Activated naive CD8-positive, alpha-beta T cell treated with anti-CD3 and anti-CD28 coated beads, Interleukin-2, amount 10 ng/mL, durations not matched to agents 7 days and 5 days (primary cell): ENCODE measurements around the gene DSP. TPM values are rescaled to one million over a fixed set of nuclear protein-coding genes. Genes with fewer than 3 reads are reported as not detected.

Source experiments
- ATAC-seq: fragments of 150-1000 bp; cut with Tn5 transposase; one replicate; pipeline ENCODE4 v1.10.0; 2021; ENCODE audit warnings: low read depth, moderate library complexity
- POLR2A ChIA-PET: fragments of 350-600 bp; sonication (Branson Sonifier 250); formaldehyde crosslinking; loops from one replicate; lab custom pipeline; 2021; ENCODE audit warnings: antibody characterized with exemption; lab: Charles Lee
- DNase-seq: peaks from one replicate; pipeline ENCODE4 v3.0.0; 2021
- H3K27ac Mint-ChIP-seq: one replicate; pipeline ENCODE4 v1.8.0; 2022; ENCODE audit warnings: mild to moderate bottlenecking, mixed read lengths
- H3K27me3 Mint-ChIP-seq: one replicate; pipeline ENCODE4 v1.8.0; 2022; ENCODE audit warnings: mild to moderate bottlenecking, moderate library complexity, mixed read lengths
- H3K36me3 Mint-ChIP-seq: one replicate; pipeline ENCODE4 v1.8.0; 2021; ENCODE audit warnings: mild to moderate bottlenecking, mixed read lengths
- H3K4me1 Mint-ChIP-seq: one replicate; pipeline ENCODE4 v1.8.0; 2021; ENCODE audit warnings: mixed read lengths
- H3K4me3 Mint-ChIP-seq: one replicate; pipeline ENCODE4 v1.8.0; 2022; ENCODE audit warnings: mild to moderate bottlenecking, moderate library complexity, mixed read lengths
- H3K9me3 Mint-ChIP-seq: one replicate; pipeline ENCODE4 v1.8.0; 2021; ENCODE audit warnings: mixed read lengths
- total RNA-seq, 2 experiments: library from RNA; stranded (reverse); gene quantifications; one replicate each; pipeline ENCODE4 v1.2.3, GENCODE V29; 2021

Gene DSP, protein sequence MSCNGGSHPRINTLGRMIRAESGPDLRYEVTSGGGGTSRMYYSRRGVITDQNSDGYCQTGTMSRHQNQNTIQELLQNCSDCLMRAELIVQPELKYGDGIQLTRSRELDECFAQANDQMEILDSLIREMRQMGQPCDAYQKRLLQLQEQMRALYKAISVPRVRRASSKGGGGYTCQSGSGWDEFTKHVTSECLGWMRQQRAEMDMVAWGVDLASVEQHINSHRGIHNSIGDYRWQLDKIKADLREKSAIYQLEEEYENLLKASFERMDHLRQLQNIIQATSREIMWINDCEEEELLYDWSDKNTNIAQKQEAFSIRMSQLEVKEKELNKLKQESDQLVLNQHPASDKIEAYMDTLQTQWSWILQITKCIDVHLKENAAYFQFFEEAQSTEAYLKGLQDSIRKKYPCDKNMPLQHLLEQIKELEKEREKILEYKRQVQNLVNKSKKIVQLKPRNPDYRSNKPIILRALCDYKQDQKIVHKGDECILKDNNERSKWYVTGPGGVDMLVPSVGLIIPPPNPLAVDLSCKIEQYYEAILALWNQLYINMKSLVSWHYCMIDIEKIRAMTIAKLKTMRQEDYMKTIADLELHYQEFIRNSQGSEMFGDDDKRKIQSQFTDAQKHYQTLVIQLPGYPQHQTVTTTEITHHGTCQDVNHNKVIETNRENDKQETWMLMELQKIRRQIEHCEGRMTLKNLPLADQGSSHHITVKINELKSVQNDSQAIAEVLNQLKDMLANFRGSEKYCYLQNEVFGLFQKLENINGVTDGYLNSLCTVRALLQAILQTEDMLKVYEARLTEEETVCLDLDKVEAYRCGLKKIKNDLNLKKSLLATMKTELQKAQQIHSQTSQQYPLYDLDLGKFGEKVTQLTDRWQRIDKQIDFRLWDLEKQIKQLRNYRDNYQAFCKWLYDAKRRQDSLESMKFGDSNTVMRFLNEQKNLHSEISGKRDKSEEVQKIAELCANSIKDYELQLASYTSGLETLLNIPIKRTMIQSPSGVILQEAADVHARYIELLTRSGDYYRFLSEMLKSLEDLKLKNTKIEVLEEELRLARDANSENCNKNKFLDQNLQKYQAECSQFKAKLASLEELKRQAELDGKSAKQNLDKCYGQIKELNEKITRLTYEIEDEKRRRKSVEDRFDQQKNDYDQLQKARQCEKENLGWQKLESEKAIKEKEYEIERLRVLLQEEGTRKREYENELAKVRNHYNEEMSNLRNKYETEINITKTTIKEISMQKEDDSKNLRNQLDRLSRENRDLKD (N-terminal part only)
- under 1 TPM; 0.11 to 0.17 TPM for total RNA-seq

GRCh38 chr6:7541175-7542064, at the start of gene DSP:
Gene DSP (plus strand): TSS chr6:7541671. CDS start chr6:7541916, 245 bp downstream.
- POLR2A ChIA-PET = no interaction called here
- Mint-ChIP-seq H3K9me3 (no peaks in the 10 kb centered on the region), H3K4me1 (peaks cover 7% of the 10 kb centered on the region), H3K4me3 (peak within 1 kb of the TSS; percentile 85), H3K27ac (no peak within 1 kb of the TSS), H3K36me3 (no peaks in the 10 kb centered on the region), H3K27me3 (peaks cover 86% of the 10 kb centered on the region)
- DNase-seq = peak; percentile 57
- ATAC-seq = peak; percentile 60

- ATAC-seq = no peak
- Mint-ChIP-seq H3K27ac (no peak overlapping the region), H3K4me3 (no peak overlapping the region), H3K9me3 (no peaks in the 10 kb centered on the region), H3K36me3 (no peaks in the 10 kb centered on the region), H3K4me1 (no peaks in the 10 kb centered on the region), H3K27me3 (peaks cover 22% of the 10 kb centered on the region)
- DNase-seq = no peak
- POLR2A ChIA-PET = no interaction called here
These were observed 47.6 kb upstream of the DSP start for GRCh38 chr6:7493866-7494265.

- no peaks in the 10 kb centered on the region for H3K9me3 Mint-ChIP-seq
- peaks cover 19% of the 10 kb centered on the region for H3K27me3 Mint-ChIP-seq
- no peak for DNase-seq
- POLR2A ChIA-PET = no interaction called here
- H3K4me3 Mint-ChIP-seq = no peak overlapping the region
- no peak for ATAC-seq
- H3K36me3 Mint-ChIP-seq = no peaks in the 10 kb centered on the region
- H3K27ac Mint-ChIP-seq = no peak overlapping the region
- no peaks in the 10 kb centered on the region for H3K4me1 Mint-ChIP-seq
These were observed 46.8 kb upstream of the DSP start for GRCh38 chr6:7494638-7495037.

GRCh38 chr6:7496266-7496875, 45.1 kb upstream of the DSP start:
- H3K9me3 Mint-ChIP-seq = no peaks in the 10 kb centered on the region

GRCh38 chr6:7500752-7501282, 40.7 kb upstream of the DSP start:
- Mint-ChIP-seq H3K4me3 (no peak overlapping the region), H3K27ac (no peak overlapping the region), H3K27me3 (peaks cover 7% of the 10 kb centered on the region), H3K36me3 (no peaks in the 10 kb centered on the region), H3K4me1 (no peaks in the 10 kb centered on the region), H3K9me3 (no peaks in the 10 kb centered on the region)
- DNase-seq (no peak), ATAC-seq (no peak)
- POLR2A ChIA-PET = no interaction called here

More at GRCh38 chr6:7496266-7496875, 45.1 kb upstream of the DSP start:
- H3K27ac Mint-ChIP-seq = no peak overlapping the region
- H3K4me1 Mint-ChIP-seq = no peaks in the 10 kb centered on the region
- ATAC-seq = no peak
- POLR2A ChIA-PET = no interaction called here
- H3K36me3 Mint-ChIP-seq = no peaks in the 10 kb centered on the region
- H3K27me3 Mint-ChIP-seq = peaks cover 22% of the 10 kb centered on the region
- no peak overlapping the region for H3K4me3 Mint-ChIP-seq
- no peak for DNase-seq

GRCh38 chr6:7502743-7503142, 38.7 kb upstream of the DSP start:
- Mint-ChIP-seq H3K4me3 (no peak overlapping the region), H3K27me3 (peaks cover 5% of the 10 kb centered on the region), H3K27ac (no peak overlapping the region), H3K36me3 (no peaks in the 10 kb centered on the region), H3K9me3 (no peaks in the 10 kb centered on the region), H3K4me1 (no peaks in the 10 kb centered on the region)
- ATAC-seq (no peak), DNase-seq (no peak)
- POLR2A ChIA-PET = no interaction called here

DNA sequence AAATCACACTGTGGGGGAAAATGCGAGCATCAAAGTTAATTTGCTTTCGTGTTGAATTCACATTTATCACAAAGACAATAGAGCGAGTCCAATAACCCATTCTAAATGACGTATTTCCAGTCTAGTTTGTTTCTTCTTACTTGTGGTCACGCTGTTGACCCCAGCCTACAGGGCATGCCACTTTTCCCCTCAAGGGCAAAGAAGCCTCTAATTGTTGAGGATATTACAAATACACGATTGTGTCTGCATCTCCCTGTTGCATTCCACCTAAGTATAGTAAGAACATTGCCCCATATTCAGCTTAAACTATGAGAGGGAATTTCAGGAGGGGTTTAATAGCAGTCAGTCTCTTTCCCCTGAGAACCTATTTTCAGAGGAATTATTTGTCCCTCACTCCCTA, 37.4 kb upstream of the DSP start:
- Mint-ChIP-seq H3K4me1 (no peaks in the 10 kb centered on the region), H3K36me3 (no peaks in the 10 kb centered on the region), H3K27ac (no peak overlapping the region), H3K27me3 (peaks cover 5% of the 10 kb centered on the region), H3K4me3 (no peak overlapping the region), H3K9me3 (no peaks in the 10 kb centered on the region)
- POLR2A ChIA-PET = no interaction called here
- DNase-seq (no peak), ATAC-seq (no peak)

- Mint-ChIP-seq H3K27ac (no peak overlapping the region), H3K36me3 (no peaks in the 10 kb centered on the region), H3K27me3 (peaks cover 4% of the 10 kb centered on the region), H3K4me3 (no peak overlapping the region), H3K9me3 (no peaks in the 10 kb centered on the region), H3K4me1 (no peaks in the 10 kb centered on the region)
- DNase-seq (no peak), ATAC-seq (no peak)
- POLR2A ChIA-PET = no interaction called here
These were observed 36.2 kb upstream of the DSP start for GRCh38 chr6:7505189-7505699.

- POLR2A ChIA-PET = no interaction called here
- no peak for ATAC-seq
- Mint-ChIP-seq H3K9me3 (no peaks in the 10 kb centered on the region), H3K36me3 (no peaks in the 10 kb centered on the region), H3K27ac (no peak overlapping the region), H3K27me3 (peaks cover 20% of the 10 kb centered on the region), H3K4me3 (no peak overlapping the region), H3K4me1 (no peaks in the 10 kb centered on the region)
- no peak for DNase-seq
These were observed 33.9 kb upstream of the DSP start for GRCh38 chr6:7507600-7507999.

DNA sequence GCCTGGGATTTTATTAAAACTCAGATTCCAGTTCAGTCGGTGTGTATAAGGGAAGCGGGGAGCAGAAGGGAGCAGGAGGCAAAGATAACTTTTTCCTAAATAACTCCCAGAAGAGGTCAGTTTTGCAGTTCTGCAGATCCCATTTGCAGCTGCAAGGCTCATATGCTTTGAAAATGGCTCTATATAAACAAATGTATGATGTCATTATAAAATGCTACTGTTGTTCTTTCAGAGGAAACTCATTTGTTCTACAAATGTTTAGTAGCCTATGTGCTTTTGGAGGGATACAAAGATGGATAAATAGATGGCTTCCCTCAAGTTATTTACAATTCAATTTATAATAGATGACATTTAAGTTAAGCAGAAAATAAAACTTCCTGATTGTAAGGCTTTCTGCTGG, 29.2 kb upstream of the DSP start:
- ATAC-seq (no peak), DNase-seq (no peak)
- Mint-ChIP-seq H3K9me3 (no peaks in the 10 kb centered on the region), H3K27me3 (peaks cover 34% of the 10 kb centered on the region), H3K4me1 (no peaks in the 10 kb centered on the region), H3K4me3 (no peak overlapping the region), H3K36me3 (no peaks in the 10 kb centered on the region), H3K27ac (no peak overlapping the region)
- POLR2A ChIA-PET = no interaction called here

GRCh38 chr6:7513529-7513928, 27.9 kb upstream of the DSP start:
- ATAC-seq = no peak
- no peaks in the 10 kb centered on the region for H3K9me3 Mint-ChIP-seq
- H3K27me3 Mint-ChIP-seq = peaks cover 34% of the 10 kb centered on the region
- H3K27ac Mint-ChIP-seq = no peak overlapping the region
- POLR2A ChIA-PET = no interaction called here
- no peak for DNase-seq
- H3K4me3 Mint-ChIP-seq = no peak overlapping the region
- no peaks in the 10 kb centered on the region for H3K36me3 Mint-ChIP-seq
- no peaks in the 10 kb centered on the region for H3K4me1 Mint-ChIP-seq

GRCh38 chr6:7515363-7515762, 26.1 kb upstream of the DSP start:
- H3K27ac Mint-ChIP-seq = no peak overlapping the region
- POLR2A ChIA-PET = no interaction called here

More at GRCh38 chr6:7515363-7515762, 26.1 kb upstream of the DSP start:
- Mint-ChIP-seq H3K27me3 (peaks cover 31% of the 10 kb centered on the region), H3K36me3 (no peaks in the 10 kb centered on the region), H3K9me3 (no peaks in the 10 kb centered on the region), H3K4me3 (no peak overlapping the region), H3K4me1 (no peaks in the 10 kb centered on the region)
- DNase-seq (no peak), ATAC-seq (no peak)
